K562 (cell line): ENCODE results near the gene PCGF6. TPM values are rescaled to one million over a fixed set of nuclear protein-coding genes. Genes with fewer than 3 reads are reported as not detected.

Experiments used
- ARHGAP35 ChIP-seq: fragments of 450-650 bp; IDR thresholded peaks from 2 replicates; pipeline ENCODE4 v1.6.1; 2018; ENCODE audit not compliant: partially characterized antibody
- COPS2 ChIP-seq: fragments of 450-650 bp; conservative IDR thresholded peaks from 2 replicates; pipeline ENCODE4 v1.6.1; 2016; ENCODE audit warnings: mild to moderate bottlenecking, moderate library complexity
- EHMT2 ChIP-seq: fragments of 450-650 bp; IDR thresholded peaks from 2 replicates; pipeline ENCODE4 v1.6.1; 2018; ENCODE audit warnings: antibody characterized with exemption
- ELF2 ChIP-seq: fragments of 250-450 bp; sonication (Bioruptor Pico); IDR thresholded peaks from 2 replicates; pipeline ENCODE4 v1.5.0; 2021; ENCODE audit warnings: mild to moderate bottlenecking
- ELK3 ChIP-seq: fragments of 450-650 bp; formaldehyde crosslinking; IDR thresholded peaks from 2 replicates; pipeline ENCODE4 v1.4.0; 2020; ENCODE audit warnings: mild to moderate bottlenecking
- GABPB2 ChIP-seq: fragments of 250-450 bp; sonication (Bioruptor Pico); conservative IDR thresholded peaks from 2 replicates; pipeline ENCODE4 v1.5.1; 2021; ENCODE audit warnings: mild to moderate bottlenecking
- HDAC1 ChIP-seq, 2 experiments: fragments of 450-650 bp; IDR thresholded peaks; 2 replicates each; pipeline ENCODE4 v1.6.1; 2016 to 2017; ENCODE audit warnings: inconsistent platforms in 1 of 2, mild to moderate bottlenecking in 1 of 2, moderate library complexity in 1 of 2
- HDAC2 ChIP-seq: fragments of 450-650 bp; IDR thresholded peaks from 2 replicates; pipeline ENCODE4 v1.6.1; 2016; ENCODE audit warnings: mild to moderate bottlenecking
- HMGN3 ChIP-seq: IDR thresholded peaks from 2 replicates; pipeline ENCODE4 v1.6.1; 2011; ENCODE audit warnings: borderline replicate concordance, low read depth, mild to moderate bottlenecking, mixed read lengths, low read length; ENCODE audit not compliant: insufficient read length; ENCODE audit errors: extremely low read depth
- HNRNPLL ChIP-seq: fragments of 200-400 bp; formaldehyde crosslinking; IDR thresholded peaks from 2 replicates; pipeline ENCODE4 v1.6.1; 2017; ENCODE audit warnings: low read length, low read depth, mild to moderate bottlenecking; ENCODE audit not compliant: poor library complexity, severe bottlenecking
- MTA2 ChIP-seq: fragments of 450-650 bp; IDR thresholded peaks from 2 replicates; pipeline ENCODE4 v1.6.1; 2016; ENCODE audit warnings: low read depth
- NEUROD1 ChIP-seq: fragments of 150-350 bp; IDR thresholded peaks from 2 replicates; pipeline ENCODE4 v1.6.1; 2014; ENCODE audit warnings: borderline replicate concordance, low read length, low read depth; ENCODE audit not compliant: partially characterized antibody
- NFE2 ChIP-seq: IDR thresholded peaks from 2 replicates; pipeline ENCODE4 v1.6.1; 2014; ENCODE audit warnings: antibody characterized with exemption, low read depth
- RBM15 ChIP-seq: fragments of 200-400 bp; formaldehyde crosslinking; IDR thresholded peaks from 2 replicates; pipeline ENCODE4 v1.6.1; 2018; ENCODE audit warnings: mild to moderate bottlenecking, low read length, moderate library complexity; ENCODE audit not compliant: insufficient read depth
- RBM25 ChIP-seq: fragments of 200-400 bp; formaldehyde crosslinking; IDR thresholded peaks from 2 replicates; pipeline ENCODE4 v1.6.1; 2018; ENCODE audit warnings: low read length, low read depth, moderate library complexity; ENCODE audit not compliant: severe bottlenecking
- RFX1 ChIP-seq: fragments of 450-650 bp; IDR thresholded peaks from 2 replicates; pipeline ENCODE4 v1.6.1; 2016; ENCODE audit warnings: mild to moderate bottlenecking, moderate library complexity
- SUPT5H ChIP-seq: fragments of 450-650 bp; IDR thresholded peaks from 2 replicates; pipeline ENCODE4 v1.6.1; 2016
- ZBTB26 ChIP-seq: fragments of 450-650 bp; formaldehyde crosslinking; IDR thresholded peaks from 2 replicates; pipeline ENCODE4 v1.4.0; 2022; ENCODE audit warnings: missing genetic modification characterization
- ZC3H4 ChIP-seq: sonication (generic); formaldehyde crosslinking; IDR thresholded peaks from 2 replicates; pipeline ENCODE4 v1.9.0; 2021; ENCODE audit warnings: missing genetic modification reagents, borderline replicate concordance
- ZEB2 ChIP-seq: fragments of 450-650 bp; IDR thresholded peaks from 2 replicates; pipeline ENCODE4 v1.6.1; 2016
- ZNF79 ChIP-seq: fragments of 250-450 bp; sonication (Bioruptor Pico); IDR thresholded peaks from 2 replicates; pipeline ENCODE4 v1.4.0; 2020; ENCODE audit warnings: low read depth, mild to moderate bottlenecking, moderate library complexity
- ZSCAN32 ChIP-seq: fragments of 450-650 bp; formaldehyde crosslinking; IDR thresholded peaks from 2 replicates; pipeline ENCODE4 v1.4.0; 2020; ENCODE audit warnings: mild to moderate bottlenecking, moderate library complexity
- polyA plus RNA-seq, 8 experiments: library from polyadenylated mRNA; depleted of rRNA in 4 of 8; stranded (reverse) in 5 of 8; unstranded in 3 of 8; fragments of >200 nt; fragmentation: Nextera tagmentation in 2 of 8; fragmentation: Illumina TruSeq in 1 of 8; extraction: Ambion mirVana in 2 of 8; extraction: Trizol in 1 of 8; gene quantifications; 2 replicates each; pipeline versions ENCODE4 v1.2.1 to v1.2.3, GENCODE V29; 2011 to 2014; ENCODE audit warnings: inconsistent platforms in 1 of 8, missing spikeins in 1 of 8
- total RNA-seq, 7 experiments: library from RNA; depleted of rRNA in 6 of 7; stranded (reverse); fragments of >200 nt in 6 of 7; fragmentation: Illumina TruSeq in 2 of 7; extraction: Trizol in 2 of 7; gene quantifications; 2 replicates each; pipeline versions ENCODE4 v1.2.1 to v1.2.3, GENCODE V29; 2011 to 2021; ENCODE audit warnings: low replicate concordance in 1 of 7
- TF ChIP-seq, protein P1 (sequence below): fragments of 450-650 bp; IDR thresholded peaks from 2 replicates; pipeline ENCODE4 v1.6.1; 2018; ENCODE audit warnings: mild to moderate bottlenecking, low read depth; ENCODE audit not compliant: partially characterized antibody
- TF ChIP-seq, protein P2 (sequence below): conservative IDR thresholded peaks from 2 replicates; pipeline ENCODE4 v1.6.1; 2011; ENCODE audit warnings: low read depth, mild to moderate bottlenecking, low read length; ENCODE audit not compliant: control insufficient read depth
- TF ChIP-seq, protein P3 (sequence below): sonication (generic); formaldehyde crosslinking; IDR thresholded peaks from 2 replicates; pipeline ENCODE4 v1.9.0; 2022; ENCODE audit warnings: mild to moderate bottlenecking, missing genetic modification reagents

PCGF6 gene
- total and polyA plus RNA-seq, 9 of the 15 experiments (the other 6 are each of a cell fraction or from before 2014, with no cell fraction given) = 8.4 to 24.6 (median 20.6) TPM

GRCh38 chr10:103396067-103396788 is 45.3 kb upstream of the PCGF6 start, which contains the start of the genes ATP5MK and PDCD11 (continued):
- TF ChIP-seq, protein P1, sequence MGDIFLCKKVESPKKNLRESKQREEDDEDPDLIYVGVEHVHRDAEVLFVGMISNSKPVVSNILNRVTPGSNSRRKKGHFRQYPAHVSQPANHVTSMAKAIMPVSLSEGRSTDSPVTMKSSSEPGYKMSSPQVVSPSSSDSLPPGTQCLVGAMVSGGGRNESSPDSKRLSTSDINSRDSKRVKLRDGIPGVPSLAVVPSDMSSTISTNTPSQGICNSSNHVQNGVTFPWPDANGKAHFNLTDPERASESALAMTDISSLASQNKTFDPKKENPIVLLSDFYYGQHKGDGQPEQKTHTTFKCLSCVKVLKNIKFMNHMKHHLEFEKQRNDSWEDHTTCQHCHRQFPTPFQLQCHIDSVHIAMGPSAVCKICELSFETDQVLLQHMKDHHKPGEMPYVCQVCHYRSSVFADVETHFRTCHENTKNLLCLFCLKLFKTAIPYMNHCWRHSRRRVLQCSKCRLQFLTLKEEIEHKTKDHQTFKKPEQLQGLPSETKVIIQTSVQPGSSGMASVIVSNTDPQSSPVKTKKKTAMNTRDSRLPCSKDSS = no peak
- TF ChIP-seq HDAC2 (no peak), EHMT2 (no peak), ZEB2 (no peak), COPS2 (no peak), RBM15 (no peak), MTA2 (no peak), HMGN3 (no peak), HNRNPLL (peak; percentile 86), NFE2 (no peak), ZC3H4 (CRISPR knock-in tag) (no peak), SUPT5H (peak; percentile 91), ZBTB26 (CRISPR knock-in tag) (no peak), ARHGAP35 (no peak), ELF2 (CRISPR knock-in tag) (no peak), RFX1 (peak; percentile 79), HDAC1 (IDR thresholded peaks at IDR 0.05) (peak in 1 of 2 experiments; percentile 95; a peak in 2 of 4 replicates), NEUROD1 (peak; percentile 67), RBM25 (no peak), ELK3 (CRISPR knock-in tag) (no peak), ZNF79 (CRISPR knock-in tag) (no peak), GABPB2 (CRISPR knock-in tag) (no peak), ZSCAN32 (CRISPR knock-in tag) (no peak)
- TF ChIP-seq, protein P2, sequence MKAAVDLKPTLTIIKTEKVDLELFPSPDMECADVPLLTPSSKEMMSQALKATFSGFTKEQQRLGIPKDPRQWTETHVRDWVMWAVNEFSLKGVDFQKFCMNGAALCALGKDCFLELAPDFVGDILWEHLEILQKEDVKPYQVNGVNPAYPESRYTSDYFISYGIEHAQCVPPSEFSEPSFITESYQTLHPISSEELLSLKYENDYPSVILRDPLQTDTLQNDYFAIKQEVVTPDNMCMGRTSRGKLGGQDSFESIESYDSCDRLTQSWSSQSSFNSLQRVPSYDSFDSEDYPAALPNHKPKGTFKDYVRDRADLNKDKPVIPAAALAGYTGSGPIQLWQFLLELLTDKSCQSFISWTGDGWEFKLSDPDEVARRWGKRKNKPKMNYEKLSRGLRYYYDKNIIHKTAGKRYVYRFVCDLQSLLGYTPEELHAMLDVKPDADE = peak; percentile 66
- TF ChIP-seq, protein P3, sequence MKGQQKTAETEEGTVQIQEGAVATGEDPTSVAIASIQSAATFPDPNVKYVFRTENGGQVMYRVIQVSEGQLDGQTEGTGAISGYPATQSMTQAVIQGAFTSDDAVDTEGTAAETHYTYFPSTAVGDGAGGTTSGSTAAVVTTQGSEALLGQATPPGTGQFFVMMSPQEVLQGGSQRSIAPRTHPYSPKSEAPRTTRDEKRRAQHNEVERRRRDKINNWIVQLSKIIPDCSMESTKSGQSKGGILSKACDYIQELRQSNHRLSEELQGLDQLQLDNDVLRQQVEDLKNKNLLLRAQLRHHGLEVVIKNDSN = no peak
